Left forelimb (tissue), 1 donor: Measurements from ENCODE around the gene MRPS10.
"Not testable (repeated sequence)": the region's sequence is repeated elsewhere in the genome, so short reads cannot be mapped to it uniquely, and the experiment has no call there.

Experiments
- DNase-seq: peaks from one replicate; pipeline ENCODE4 v3.0.0-alpha.2; 2018; ENCODE audit warnings: low spot score

Gene MRPS10

DNA sequence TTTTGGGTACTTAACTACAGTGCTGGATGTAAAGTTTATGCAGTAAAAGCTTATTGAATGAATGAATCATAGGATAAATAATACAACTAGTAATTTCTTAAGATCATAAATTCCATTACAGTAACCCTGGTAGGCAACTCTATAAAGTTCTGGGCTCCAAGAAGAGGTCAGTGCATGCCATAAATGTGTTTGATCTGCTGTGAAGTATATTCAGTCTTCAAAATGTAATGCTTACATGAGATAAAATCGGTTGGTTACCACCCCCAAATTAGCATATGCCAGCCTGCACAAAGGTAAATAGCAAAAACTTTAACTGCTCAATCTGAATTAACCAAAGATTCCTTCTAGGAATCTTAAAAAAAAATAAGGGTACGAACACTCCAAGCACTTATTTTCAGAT lies 10.1 kb downstream of the MRPS10 start:
- not testable (repeated sequence) for DNase-seq

- no peak for DNase-seq
These were observed 12.8 kb downstream of the MRPS10 start for GRCh38 chr6:42204768-42205282.

DNA sequence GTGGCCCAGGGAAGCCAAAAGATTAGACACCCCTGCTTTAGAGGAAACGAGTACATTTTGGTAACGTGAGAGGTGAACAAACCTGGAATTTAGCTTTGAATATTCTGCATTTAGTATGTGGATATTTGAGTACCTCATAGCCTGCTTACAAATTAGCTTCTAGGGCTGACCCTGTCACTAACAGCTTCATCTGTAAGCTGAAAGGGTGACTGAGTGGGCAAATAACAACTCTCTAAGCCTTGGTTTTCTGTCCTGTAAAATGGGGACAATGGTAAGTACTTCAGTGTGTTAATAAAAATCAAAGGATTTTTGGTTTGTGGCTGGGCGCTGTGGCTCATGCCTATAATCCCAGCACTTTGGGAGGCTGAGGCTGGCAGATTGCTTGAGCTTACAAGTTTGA lies 14.5 kb downstream of the MRPS10 start:
- DNase-seq = no peak

- not testable (repeated sequence) for DNase-seq
These were observed 15.3 kb downstream of the MRPS10 start for GRCh38 chr6:42202131-42202915.

- no peak for DNase-seq
These were observed 16.3 kb downstream of the MRPS10 start for GRCh38 chr6:42201382-42201781.

- no peak for DNase-seq
These were observed 17.6 kb downstream of the MRPS10 start for GRCh38 chr6:42200035-42200434.

DNA sequence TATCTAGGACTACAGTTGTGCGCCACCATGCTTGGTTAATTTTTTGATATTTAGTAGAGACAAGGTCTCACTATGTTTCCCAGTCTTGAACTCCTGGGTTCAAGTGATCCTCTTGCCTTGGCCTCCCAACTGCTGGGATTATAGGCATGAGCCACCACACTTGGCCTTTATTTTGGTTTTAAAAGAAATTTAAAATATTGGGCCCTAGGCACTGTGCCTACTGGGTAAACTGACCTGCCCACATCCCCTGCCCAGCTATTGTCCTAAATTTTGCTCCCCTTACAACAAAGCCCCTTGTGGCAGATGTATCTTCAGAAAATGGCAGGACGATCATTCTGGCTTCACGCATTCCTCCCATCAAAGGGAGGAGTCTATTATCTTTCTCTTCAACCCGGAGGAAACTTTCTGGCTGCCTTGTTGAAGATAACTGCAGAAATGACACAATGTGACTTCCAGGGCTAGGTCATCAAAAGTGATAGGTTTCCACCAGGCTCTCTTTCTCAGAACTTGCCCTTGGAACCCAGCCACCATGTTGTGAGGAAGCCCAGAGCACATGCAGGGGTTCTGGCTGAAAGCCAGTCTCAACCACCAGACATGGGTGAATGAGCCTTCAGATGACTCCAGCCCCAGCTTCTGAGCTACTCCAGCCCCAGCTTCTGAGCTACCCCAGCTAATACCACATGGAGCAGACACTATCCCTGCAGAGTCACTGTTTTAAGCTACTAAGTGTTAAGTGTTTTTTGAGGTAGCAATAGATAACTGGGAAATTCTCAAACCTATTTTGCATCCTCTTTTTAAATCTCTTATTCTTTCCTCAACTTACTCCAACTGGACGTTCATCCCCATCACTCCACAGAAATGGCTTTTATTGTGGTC lies 18.3 kb downstream of the MRPS10 start:
- DNase-seq = no peak

GRCh38 chr6:42197555-42198362 lies 19.9 kb downstream of the MRPS10 start:
- no peak for DNase-seq

DNA sequence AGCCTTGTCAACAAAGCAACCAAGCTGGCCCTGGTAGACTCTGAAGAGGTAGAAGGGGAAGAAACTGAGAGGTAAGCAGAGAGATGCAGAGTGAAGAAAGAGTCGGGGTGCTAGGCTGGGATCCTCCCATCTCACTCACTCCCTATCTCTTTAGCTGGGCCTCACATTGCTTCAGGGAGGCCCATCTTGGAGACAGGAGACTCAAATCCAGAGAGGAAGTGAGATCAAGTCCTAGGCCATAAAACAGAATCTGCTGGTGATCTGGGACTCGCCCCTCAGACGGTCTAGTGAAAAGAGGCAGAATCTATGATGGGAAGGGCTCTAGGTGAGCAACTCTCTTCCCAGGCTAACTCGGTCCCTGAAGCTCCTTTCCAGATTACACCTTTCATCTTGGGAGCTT lies 22.2 kb downstream of the MRPS10 start:
- no peak for DNase-seq

- DNase-seq = no peak
These were observed 23.6 kb downstream of the MRPS10 start for GRCh38 chr6:42194056-42194455.

- no peak for DNase-seq
These were observed 24.2 kb downstream of the MRPS10 start for GRCh38 chr6:42193491-42193894.

GRCh38 chr6:42192385-42192784 lies 25.3 kb downstream of the MRPS10 start:
- DNase-seq = not testable (repeated sequence)

GRCh38 chr6:42190554-42191183 lies 27.0 kb downstream of the MRPS10 start:
- DNase-seq = no peak

GRCh38 chr6:42188406-42188805 lies 29.3 kb downstream of the MRPS10 start:
- no peak for DNase-seq

DNA sequence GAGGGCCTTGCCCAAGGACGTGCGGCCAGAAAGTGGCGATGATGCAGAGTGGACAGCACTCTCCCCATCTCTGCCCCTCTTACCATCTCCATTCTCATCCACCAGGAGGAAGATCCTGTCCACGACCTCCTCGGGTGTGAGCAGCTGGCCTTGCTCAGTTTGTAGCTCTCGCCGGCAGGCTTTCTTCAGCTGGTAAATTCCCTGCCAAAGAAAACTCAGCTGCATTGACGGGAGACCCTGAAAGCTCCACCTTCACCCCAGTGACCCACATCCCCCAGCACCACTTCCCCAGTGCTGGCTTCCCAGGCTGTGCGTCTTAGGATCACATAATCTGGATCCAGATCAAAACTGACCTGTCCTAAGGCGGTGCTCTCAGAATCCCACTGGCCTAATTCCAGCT lies 32.1 kb downstream of the MRPS10 start:
- no peak for DNase-seq

GRCh38 chr6:42184475-42184874 lies 33.2 kb downstream of the MRPS10 start:
- DNase-seq = no peak

DNA sequence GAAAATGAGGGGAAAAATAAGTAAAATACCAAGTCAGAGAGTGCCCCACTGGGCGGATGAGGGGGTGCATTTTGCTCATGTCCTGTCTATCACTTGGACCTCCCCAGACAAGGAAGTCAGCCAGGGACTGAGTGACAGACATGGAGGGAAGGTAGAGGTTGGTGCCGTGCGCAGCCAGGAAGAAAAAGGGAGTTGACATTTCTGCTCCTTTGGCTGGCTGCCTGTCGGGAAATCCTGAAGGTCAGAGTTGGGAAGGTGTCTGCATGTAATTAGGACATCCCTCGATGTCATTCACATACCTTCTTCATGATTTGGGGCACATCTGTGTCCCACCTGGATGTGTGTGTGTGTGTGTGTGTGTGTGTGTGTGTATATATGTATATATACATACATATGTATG lies 35.6 kb downstream of the MRPS10 start:
- no peak for DNase-seq

DNA sequence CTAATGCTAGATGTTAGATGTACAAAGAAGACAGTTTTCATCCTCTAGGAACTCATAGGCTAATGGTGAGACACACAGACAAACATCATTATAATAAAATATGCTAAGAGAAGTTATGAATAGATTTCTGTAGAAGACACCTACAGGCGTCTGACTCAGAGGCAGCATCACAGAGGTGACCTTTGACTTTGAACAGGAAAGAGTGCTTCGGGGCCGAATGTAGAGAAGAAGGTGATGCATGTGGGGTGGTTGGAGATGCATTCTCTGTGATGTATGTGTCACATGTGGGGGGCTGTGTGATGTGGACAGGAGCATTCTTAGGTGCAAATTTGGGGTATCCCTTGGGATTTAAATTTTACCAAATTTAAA lies 37.7 kb downstream of the MRPS10 start:
- no peak for DNase-seq

DNA sequence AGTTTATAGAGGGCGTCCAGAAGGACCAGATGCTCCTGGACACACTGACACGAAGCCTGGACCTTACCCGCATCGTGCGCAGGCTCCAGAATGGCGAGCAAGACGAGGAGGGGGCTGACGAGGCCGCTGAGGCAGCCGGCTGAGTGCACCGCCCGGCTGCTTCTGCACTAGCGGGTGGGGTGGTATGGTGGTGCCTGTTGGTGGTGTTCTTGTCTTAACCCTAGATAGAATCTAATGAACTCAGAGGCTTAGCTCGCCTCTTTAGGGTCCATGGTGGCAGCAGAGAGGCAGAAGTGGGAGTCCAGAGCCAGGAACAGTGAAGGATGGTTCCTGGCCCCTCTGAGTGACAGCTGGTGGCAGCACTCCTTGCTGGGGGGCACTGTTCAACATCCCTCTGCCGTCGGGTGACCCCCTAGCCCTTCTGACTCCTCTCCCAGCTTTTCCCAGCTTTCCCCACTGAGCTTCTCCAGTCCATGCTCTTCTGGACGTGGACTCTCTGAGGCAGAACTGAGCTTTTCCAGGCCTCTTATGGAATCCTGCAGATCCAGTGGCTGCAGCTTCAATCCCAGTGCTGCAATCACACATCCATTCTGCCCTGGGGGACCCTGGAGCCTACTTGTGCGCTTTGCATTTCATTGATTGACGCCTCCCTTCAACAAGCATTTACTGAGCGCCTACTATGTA lies 38.3 kb downstream of the MRPS10 start:
- no peak for DNase-seq

DNA sequence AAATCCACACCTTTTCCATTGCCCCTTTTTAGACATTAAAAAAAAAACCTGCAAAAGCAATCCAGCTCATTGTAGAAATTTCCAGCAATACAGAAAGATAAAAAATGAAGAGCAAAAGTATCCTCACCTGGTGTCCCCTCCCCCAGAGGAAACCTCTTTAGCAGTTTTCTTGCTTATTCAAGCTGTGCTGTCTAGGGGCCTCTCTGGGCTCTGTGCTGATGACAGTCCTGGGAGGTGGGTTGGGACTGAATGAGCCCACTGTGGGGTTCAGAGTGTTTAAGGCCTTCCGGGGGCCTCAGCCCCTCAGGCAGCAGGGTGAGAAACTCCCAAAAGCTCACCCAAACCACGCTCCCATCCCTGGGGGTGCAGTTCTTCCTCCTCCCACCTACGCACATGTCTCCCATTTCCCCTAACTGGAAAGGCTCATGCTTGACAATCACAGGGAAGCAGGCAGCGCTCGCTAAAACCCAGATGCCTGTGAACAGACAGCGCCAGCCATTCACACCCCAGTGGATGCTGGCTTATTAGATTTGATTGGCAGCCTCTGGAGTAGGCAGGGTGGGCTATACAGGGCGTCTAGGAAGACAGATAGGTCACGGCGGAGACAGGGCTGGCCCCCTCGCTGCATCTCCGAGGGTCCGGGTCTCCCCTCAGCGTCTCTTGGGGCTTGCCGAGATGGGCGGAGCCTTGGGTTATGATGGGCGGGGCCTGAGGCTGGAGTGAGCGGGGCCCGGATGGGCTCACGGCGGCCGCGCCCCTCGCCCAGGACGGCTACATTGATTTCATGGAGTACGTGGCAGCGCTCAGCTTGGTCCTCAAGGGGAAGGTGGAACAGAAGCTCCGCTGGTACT lies 39.9 kb downstream of the MRPS10 start:
- DNase-seq = no peak
